H1 (cell line): ENCODE measurements around the gene SLC5A9. TPM values are rescaled to one million over a fixed set of nuclear protein-coding genes. Genes with fewer than 3 reads are reported as not detected.

Experiments used
- CTCF ChIA-PET: fragments of 300-600 bp; sonication (Branson Sonifier 250); formaldehyde crosslinking; loops from one replicate; lab custom pipeline; 2021; ENCODE audit not compliant: partially characterized antibody; lab: Charles Lee
- POLR2A ChIA-PET: fragments of 300-600 bp; sonication (Branson Sonifier 250); formaldehyde crosslinking; loops from one replicate; lab custom pipeline; 2021; ENCODE audit warnings: inconsistent platforms; ENCODE audit not compliant: partially characterized antibody; lab: Charles Lee
- DNase-seq, 2 experiments: peaks; one replicate each; pipeline versions ENCODE4 v3.0.0 to v3.0.0-alpha.2; 2010 to 2022; ENCODE audit warnings: low spot score in 2 of 2, low read depth in 1 of 2, mixed read lengths in 1 of 2
- FAIRE-seq: peaks from 2 replicates; lab custom pipeline; 2011; peaks lifted over from hg19 to GRCh38; lab: Jason Lieb, UNC
- H2AFZ ChIP-seq: 2 replicates; pipeline ENCODE4 v1.8.1; 2012; ENCODE audit warnings: low read length, inconsistent platforms
- H2AK5ac ChIP-seq: 2 replicates; pipeline ENCODE4 v1.6.1; 2013; ENCODE audit warnings: low read depth, low read length
- H2BK120ac ChIP-seq: replicated peaks from 2 replicates; pipeline ENCODE3; 2013; ENCODE audit warnings: low read depth, low read length, inconsistent platforms
- H2BK12ac ChIP-seq: 2 replicates; pipeline ENCODE4 v1.6.1; 2013; ENCODE audit warnings: low read depth, low read length
- H2BK15ac ChIP-seq: 2 replicates; pipeline ENCODE4 v1.6.1; 2013; ENCODE audit warnings: low read length
- H2BK20ac ChIP-seq: 2 replicates; pipeline ENCODE4 v1.6.1; 2013; ENCODE audit warnings: low read length
- H2BK5ac ChIP-seq: 2 replicates; pipeline ENCODE4 v1.6.1; 2013; ENCODE audit warnings: low read depth, low read length
- H3K14ac ChIP-seq: 2 replicates; pipeline ENCODE4 v1.6.1; 2013; ENCODE audit warnings: inconsistent platforms; ENCODE audit not compliant: insufficient read length
- H3K18ac ChIP-seq: 2 replicates; pipeline ENCODE4 v1.6.1; 2013; ENCODE audit warnings: low read length; ENCODE audit errors: extremely low read depth
- H3K23ac ChIP-seq: 2 replicates; pipeline ENCODE4 v1.6.1; 2013; ENCODE audit warnings: inconsistent platforms; ENCODE audit not compliant: insufficient read length
- H3K23me2 ChIP-seq: 2 replicates; pipeline ENCODE4 v1.6.1; 2013; ENCODE audit warnings: low read depth, low read length
- H3K27ac ChIP-seq: 2 replicates; pipeline ENCODE4 v1.6.1; 2011; ENCODE audit warnings: low read depth, low read length, inconsistent platforms
- H3K27me3 ChIP-seq, 4 experiments: replicated peaks in 1 of 4; 1 replicate in 1 of 4; 2 replicates in 3 of 4; pipeline versions ENCODE4 v1.6.1 to v1.8.1; 2011 to 2013; ENCODE audit warnings: low read length in 3 of 4, mild to moderate bottlenecking in 3 of 4, inconsistent platforms in 2 of 4, mixed read lengths in 2 of 4, moderate library complexity in 1 of 4; ENCODE audit not compliant: control insufficient read depth in 3 of 4, insufficient read depth in 3 of 4; ENCODE audit errors: extremely low read depth in 1 of 4
- H3K36me3 ChIP-seq, 4 experiments: 2 replicates each; pipeline versions ENCODE4 v1.6.1 to v1.8.1; 2011 to 2013; ENCODE audit warnings: mild to moderate bottlenecking in 4 of 4, low read length in 3 of 4, moderate library complexity in 2 of 4, control low read depth in 1 of 4, inconsistent platforms in 1 of 4; ENCODE audit not compliant: insufficient read depth in 4 of 4, control insufficient read depth in 2 of 4
- H3K4ac ChIP-seq: replicated peaks from 2 replicates; pipeline ENCODE3; 2013; ENCODE audit warnings: low read length, low read depth, mixed read lengths, inconsistent platforms; ENCODE audit not compliant: insufficient read length
- H3K4me1 ChIP-seq, 4 experiments: replicated peaks in 1 of 4; 1 replicate in 1 of 4; 2 replicates in 3 of 4; pipeline versions ENCODE4 v1.6.1 to v1.8.1; 2011 to 2013; ENCODE audit warnings: low read length in 3 of 4, inconsistent platforms in 2 of 4, mixed read lengths in 1 of 4; ENCODE audit not compliant: insufficient read depth in 4 of 4, control insufficient read depth in 3 of 4
- H3K4me2 ChIP-seq, 2 experiments: 2 replicates each; pipeline versions ENCODE4 v1.6.1 to v1.8.1; 2011 to 2013; ENCODE audit warnings: low read depth in 2 of 2, low read length in 2 of 2, control low read depth in 1 of 2, inconsistent platforms in 1 of 2, mild to moderate bottlenecking in 1 of 2; ENCODE audit not compliant: insufficient read depth in 1 of 2
- H3K4me3 ChIP-seq, 4 experiments: fragments of 200-600, 300-600 bp in 1 of 4; sonication (generic), shearing (Covaris generic), sonication (Bioruptor Twin) in 1 of 4; 2 replicates each; pipeline versions ENCODE4 v1.5.1 to v1.8.1; 2011 to 2016; ENCODE audit warnings: low read length in 4 of 4, low read depth in 3 of 4, control low read depth in 2 of 4, inconsistent platforms in 2 of 4, mild to moderate bottlenecking in 2 of 4, mixed read lengths in 1 of 4, moderate library complexity in 1 of 4; ENCODE audit not compliant: insufficient read depth in 2 of 4; ENCODE audit errors: extremely low read depth in 1 of 4
- H3K56ac ChIP-seq: replicated peaks from 2 replicates; pipeline ENCODE3; 2013; ENCODE audit warnings: low read depth, mild to moderate bottlenecking, mixed read lengths, low read length, inconsistent platforms; ENCODE audit not compliant: insufficient read length
- H3K79me1 ChIP-seq: 2 replicates; pipeline ENCODE4 v1.6.1; 2013; ENCODE audit warnings: low read depth, low read length, control low read depth
- H3K79me2 ChIP-seq, 2 experiments: 2 replicates each; pipeline versions ENCODE4 v1.6.1 to v1.8.1; 2012 to 2013; ENCODE audit warnings: low read length in 2 of 2, mild to moderate bottlenecking in 2 of 2, inconsistent platforms in 1 of 2; ENCODE audit not compliant: insufficient read depth in 2 of 2, control insufficient read depth in 1 of 2
- H3K9ac ChIP-seq, 4 experiments: replicated peaks in 1 of 4; 1 replicate in 1 of 4; 2 replicates in 3 of 4; pipeline versions ENCODE4 v1.6.1 to v1.8.1; 2011 to 2013; ENCODE audit warnings: low read depth in 3 of 4, low read length in 3 of 4, control low read depth in 2 of 4, mild to moderate bottlenecking in 2 of 4, moderate library complexity in 2 of 4, inconsistent platforms in 1 of 4; ENCODE audit errors: extremely low read depth in 1 of 4
- H3K9me3 ChIP-seq, 2 experiments: 2 replicates each; pipeline versions ENCODE4 v1.6.1 to v1.8.1; 2012 to 2013; ENCODE audit warnings: mild to moderate bottlenecking in 2 of 2, moderate library complexity in 2 of 2, control low read depth in 1 of 2, inconsistent platforms in 1 of 2, low read depth in 1 of 2, low read length in 1 of 2, mixed read lengths in 1 of 2; ENCODE audit not compliant: insufficient read depth in 2 of 2
- H4K20me1 ChIP-seq, 2 experiments: replicated peaks in 1 of 2; 2 replicates each; pipeline versions ENCODE3 to v1.8.1; 2011 to 2013; ENCODE audit warnings: inconsistent platforms in 2 of 2, low read length in 2 of 2, mild to moderate bottlenecking in 1 of 2; ENCODE audit not compliant: insufficient read depth in 2 of 2, control insufficient read depth in 1 of 2
- H4K5ac ChIP-seq: 2 replicates; pipeline ENCODE4 v1.6.1; 2013; ENCODE audit warnings: low read length, low read depth, mixed read lengths, inconsistent platforms; ENCODE audit not compliant: insufficient read length
- H4K8ac ChIP-seq: 2 replicates; pipeline ENCODE4 v1.8.0; 2013; ENCODE audit warnings: mild to moderate bottlenecking, moderate library complexity, low read length, inconsistent platforms; ENCODE audit not compliant: insufficient read depth; ENCODE audit errors: extremely low read depth
- H4K91ac ChIP-seq: replicated peaks from 2 replicates; pipeline ENCODE3; 2013; ENCODE audit warnings: low read length, mixed read lengths, inconsistent platforms; ENCODE audit not compliant: insufficient read length
- E2F6 ChIP-seq: IDR thresholded peaks from 2 replicates; pipeline ENCODE4 v1.6.1; 2012; ENCODE audit warnings: inconsistent platforms
- SP2 ChIP-seq: IDR thresholded peaks from 2 replicates; pipeline ENCODE4 v1.6.1; 2012; ENCODE audit warnings: mild to moderate bottlenecking, low read length, inconsistent platforms
- TAF1 ChIP-seq: IDR thresholded peaks from 2 replicates; pipeline ENCODE4 v1.6.1; 2011; ENCODE audit warnings: mild to moderate bottlenecking, low read depth, low read length
- WGBS, 2 experiments: shearing (Covaris generic) in 1 of 2; methylation state at CpG; one replicate each; pipeline versions ENCODE4 v1.1.6 to v1.1.7; 2013 to 2015; ENCODE audit warnings: low lambda C conversion rate in 2 of 2, mixed read lengths in 2 of 2, inconsistent platforms in 1 of 2, low coverage in 1 of 2, missing lambda C conversion rate in 1 of 2; ENCODE audit not compliant: insufficient replicate concordance in 2 of 2, insufficient coverage in 1 of 2, insufficient read length in 1 of 2; ENCODE audit errors: extremely low coverage in 1 of 2, missing lambda C conversion rate in 1 of 2; 5-methylcytosine and 5-hydroxymethylcytosine counted together
- polyA plus RNA-seq, 7 experiments: library from polyadenylated mRNA; depleted of rRNA in 3 of 7; stranded (reverse) in 5 of 7; unstranded in 2 of 7; fragments of >200 nt in 5 of 7; fragments of 200-250 nt in 2 of 7; gene quantifications; 1 replicate in 5 of 7; 2 replicates in 1 of 7; 4 replicates in 1 of 7; pipeline versions ENCODE4 v1.2.1 to v1.2.3, GENCODE V29; 2011 to 2013; ENCODE audit warnings: missing spikeins in 2 of 7, mixed read lengths in 2 of 7
- total RNA-seq: library from RNA; stranded (reverse); fragmentation: NEBNext Ultra II Directional; extraction: Animal tissue kit (Norgen Biotek cat#: 25700); gene quantifications from 2 replicates; pipeline ENCODE4 v1.2.1, GENCODE V29; 2021

SLC5A9 gene
- total and polyA plus RNA-seq, 2 of the 8 experiments (the other 6 are each of a cell fraction or from before 2014, with no cell fraction given) = 0.03 TPM; not detected in 1

- 97% methylated on average over 5 of the region's 5 CpGs; no CpG with 5 or more reads in 1 of the 2 experiments for WGBS, 2 experiments
- H4K91ac ChIP-seq = no peak overlapping the region
- H3K4ac ChIP-seq = no peak overlapping the region
- ChIA-PET CTCF (interaction anchor here (0.9 to 1.2 kb wide), 3 partner anchors 42 to 207 kb away, joined by 3 read pairs; no protein-coding TSS in a partner anchor), POLR2A (no interaction called here)
- no peak overlapping the region for H2AK5ac ChIP-seq
- no peaks in the 10 kb centered on the region for H3K27me3 ChIP-seq
- no peak overlapping the region for H2BK5ac ChIP-seq
- FAIRE-seq (no peak), DNase-seq (no peak)
- H3K4me1 ChIP-seq = no peaks in the 10 kb centered on the region
- no peak overlapping the region for H3K4me3 ChIP-seq
- no peak overlapping the region for H2BK12ac ChIP-seq
- H3K79me2 ChIP-seq = no peaks in the 10 kb centered on the region
- no peak overlapping the region for H3K14ac ChIP-seq
- no peaks in the 10 kb centered on the region for H4K20me1 ChIP-seq
- H2BK15ac ChIP-seq = no peak overlapping the region
- no peaks in the 10 kb centered on the region for H3K79me1 ChIP-seq
- no peak overlapping the region for H3K18ac ChIP-seq
- H3K27ac ChIP-seq = no peak overlapping the region
- H4K5ac ChIP-seq = no peak overlapping the region
- no peak overlapping the region for H4K8ac ChIP-seq
- no peak overlapping the region for H2BK120ac ChIP-seq
- H2AFZ ChIP-seq = no peak overlapping the region
- H3K36me3 ChIP-seq = no peaks in the 10 kb centered on the region; a peak in 1 of 8 replicates
- H3K23ac ChIP-seq = no peak overlapping the region
- H3K23me2 ChIP-seq = no peaks in the 10 kb centered on the region
- no peak overlapping the region for H2BK20ac ChIP-seq
- H3K56ac ChIP-seq = no peak overlapping the region
- no peak for TF ChIP-seq SP2
- TF ChIP-seq E2F6 = no peak
- no peak for TF ChIP-seq TAF1
- TF ChIP-seq, all 59 proteins: peak for 0
- Histone ChIP-seq H3K9ac (no peak overlapping the region), H3K9me3 (peaks cover 6 to 8% of the 10 kb centered on the region in 2 experiments; a peak in 2 of 4 replicates), H3K4me2 (no peak overlapping the region)
These were observed 70.2 kb downstream of the SLC5A9 start for GRCh38 chr1:48292706-48293105.
